ENCODE measurements around the gene ANKZF1.

The ANKZF1 gene

DNA sequence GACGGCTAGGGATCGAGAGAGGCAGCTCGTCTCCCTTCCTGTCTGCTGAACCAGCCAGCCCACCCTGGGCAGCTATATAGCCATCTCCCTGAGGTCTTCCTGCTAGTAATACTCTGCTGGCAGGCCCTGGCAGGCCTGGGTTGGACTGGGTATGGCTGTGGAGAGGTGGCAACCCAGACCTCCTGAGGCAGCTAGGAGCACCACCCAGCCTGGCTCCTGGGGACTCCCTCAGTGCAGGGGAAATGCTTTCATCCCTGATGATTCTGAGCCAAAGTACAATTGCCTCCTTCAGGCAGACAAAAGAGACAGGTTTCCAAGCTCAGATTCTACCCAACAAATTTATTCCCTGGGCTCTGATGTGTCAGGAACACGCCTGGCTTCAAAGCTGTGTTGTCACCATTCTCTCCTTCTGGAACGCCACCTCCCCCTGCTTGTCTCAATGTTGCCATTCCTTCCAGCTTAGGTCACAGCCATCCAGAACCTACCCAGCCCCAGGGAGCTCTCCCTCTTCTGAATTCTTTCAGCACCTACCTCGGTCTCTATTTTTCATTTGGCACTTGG, 44.8 kb downstream of the ANKZF1 start:
- no peaks in the 10 kb centered on the region for H3K27me3 ChIP-seq (replicated peaks)
- no peak overlapping the region for H3K4me3 ChIP-seq (ENCODE audit: low read depth, low read length)
- peak overlapping the region; percentile 2 for H3K27ac ChIP-seq

DNA sequence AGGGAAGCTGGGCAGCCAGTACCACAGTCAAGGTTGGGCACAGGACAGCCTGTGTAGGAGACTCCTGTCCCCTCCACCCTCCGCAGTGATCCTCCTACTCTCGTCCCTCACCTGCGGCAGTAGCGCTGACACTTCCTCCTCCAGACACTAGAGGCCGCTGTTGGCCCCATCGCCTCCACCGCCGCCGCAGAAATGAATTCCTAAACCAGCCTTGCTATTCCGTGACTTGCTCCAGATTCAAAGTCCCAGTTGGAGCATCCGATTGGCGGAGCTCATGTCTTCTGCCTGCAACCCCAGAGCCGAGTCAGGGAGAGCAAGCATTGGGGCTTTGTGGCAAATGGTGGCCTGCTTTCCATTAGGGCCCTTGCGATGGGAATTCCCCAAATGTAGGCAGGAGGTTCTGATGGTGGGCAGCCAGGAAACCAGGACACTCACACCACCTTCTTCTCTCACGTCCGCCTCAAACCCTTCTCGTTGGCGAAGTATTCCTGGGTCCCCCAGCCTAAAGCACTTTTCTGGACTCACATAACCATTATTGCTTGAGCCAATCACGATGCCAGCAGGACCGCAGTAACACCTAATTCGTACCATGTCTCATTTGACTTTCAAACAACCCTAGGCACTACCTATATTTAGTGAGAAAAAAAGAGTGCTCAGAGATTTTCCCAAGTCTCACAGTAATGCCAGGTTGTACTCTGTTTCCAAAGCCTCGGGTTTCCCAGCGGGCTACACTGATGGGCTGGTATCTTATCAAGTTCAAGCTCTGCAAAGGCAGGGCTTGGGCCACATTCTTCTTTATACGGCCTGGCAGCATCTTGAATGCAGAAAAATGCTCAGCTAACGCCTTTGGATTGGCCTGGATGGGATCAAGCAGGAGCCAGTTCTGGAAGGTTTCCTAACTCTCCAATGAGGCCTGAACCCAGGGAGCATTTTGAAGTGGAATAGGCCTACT, 48.4 kb downstream of the ANKZF1 start:
- H3K36me3 ChIP-seq (replicated peaks), result peaks cover 2% of the 10 kb centered on the region
- no peak overlapping the region for H3K4me3 ChIP-seq (ENCODE audit: low read depth, low read length)
- in situ Hi-C loops (cut with HindIII; ENCODE audit: low pct_ligation_motif_present, low sequenced_read_pairs), result no loop called here
- TF ChIP-seq, protein P1, sequence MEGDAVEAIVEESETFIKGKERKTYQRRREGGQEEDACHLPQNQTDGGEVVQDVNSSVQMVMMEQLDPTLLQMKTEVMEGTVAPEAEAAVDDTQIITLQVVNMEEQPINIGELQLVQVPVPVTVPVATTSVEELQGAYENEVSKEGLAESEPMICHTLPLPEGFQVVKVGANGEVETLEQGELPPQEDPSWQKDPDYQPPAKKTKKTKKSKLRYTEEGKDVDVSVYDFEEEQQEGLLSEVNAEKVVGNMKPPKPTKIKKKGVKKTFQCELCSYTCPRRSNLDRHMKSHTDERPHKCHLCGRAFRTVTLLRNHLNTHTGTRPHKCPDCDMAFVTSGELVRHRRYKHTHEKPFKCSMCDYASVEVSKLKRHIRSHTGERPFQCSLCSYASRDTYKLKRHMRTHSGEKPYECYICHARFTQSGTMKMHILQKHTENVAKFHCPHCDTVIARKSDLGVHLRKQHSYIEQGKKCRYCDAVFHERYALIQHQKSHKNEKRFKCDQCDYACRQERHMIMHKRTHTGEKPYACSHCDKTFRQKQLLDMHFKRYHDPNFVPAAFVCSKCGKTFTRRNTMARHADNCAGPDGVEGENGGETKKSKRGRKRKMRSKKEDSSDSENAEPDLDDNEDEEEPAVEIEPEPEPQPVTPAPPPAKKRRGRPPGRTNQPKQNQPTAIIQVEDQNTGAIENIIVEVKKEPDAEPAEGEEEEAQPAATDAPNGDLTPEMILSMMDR (IDR thresholded peaks at IDR 0.05; ENCODE audit: low read depth, low read length, missing control alignments), result peak; percentile 99
- no peaks in the 10 kb centered on the region for H3K27me3 ChIP-seq (replicated peaks)
- DNase-seq, result peak; percentile 77
- H3K27ac ChIP-seq, result peak overlapping the region; percentile 98

More for the DNA sequence above, 44.8 kb downstream of the ANKZF1 start:
- H3K36me3 ChIP-seq (replicated peaks), result no peaks in the 10 kb centered on the region
- in situ Hi-C loops (cut with HindIII; ENCODE audit: low pct_ligation_motif_present, low sequenced_read_pairs), result no loop called here
- TF ChIP-seq, protein P1 (IDR thresholded peaks at IDR 0.05; ENCODE audit: low read depth, low read length, missing control alignments), result no peak
- peak; percentile 80 for DNase-seq

- peak overlapping the region; percentile 98 for H3K27ac ChIP-seq
- no peaks in the 10 kb centered on the region for H3K27me3 ChIP-seq (replicated peaks)
- DNase-seq, result no peak
- peaks cover 2% of the 10 kb centered on the region for H3K36me3 ChIP-seq (replicated peaks)
- TF ChIP-seq, protein P1 (IDR thresholded peaks at IDR 0.05; ENCODE audit: low read depth, low read length, missing control alignments), result no peak
- H3K4me3 ChIP-seq (ENCODE audit: low read depth, low read length), result peak overlapping the region; percentile 12
- in situ Hi-C loops (cut with HindIII; ENCODE audit: low pct_ligation_motif_present, low sequenced_read_pairs), result no loop called here
These were observed 49.1 kb downstream of the ANKZF1 start for GRCh38 chr2:219278655-219279150.

GRCh38 chr2:219279151-219279915, 49.7 kb downstream of the ANKZF1 start, which contains the start of gene DNAJB2:
Gene DNAJB2, plus strand, starts transcription at chr2:219279366. Its CDS starts 468 bp downstream, at chr2:219279834.
- Histone ChIP-seq H3K36me3 (replicated peaks) (peaks cover 2% of the 10 kb centered on the region), H3K27ac (peak within 1 kb of the TSS; percentile 98), H3K27me3 (replicated peaks) (no peaks in the 10 kb centered on the region), H3K4me3 (ENCODE audit: low read depth, low read length) (peak within 1 kb of the TSS; percentile 62)
- in situ Hi-C loops (cut with HindIII; ENCODE audit: low pct_ligation_motif_present, low sequenced_read_pairs), result no loop called here
- DNase-seq, result peak; percentile 99
- TF ChIP-seq, protein P1 (IDR thresholded peaks at IDR 0.05; ENCODE audit: low read depth, low read length, missing control alignments), result peak; percentile 43

DNA sequence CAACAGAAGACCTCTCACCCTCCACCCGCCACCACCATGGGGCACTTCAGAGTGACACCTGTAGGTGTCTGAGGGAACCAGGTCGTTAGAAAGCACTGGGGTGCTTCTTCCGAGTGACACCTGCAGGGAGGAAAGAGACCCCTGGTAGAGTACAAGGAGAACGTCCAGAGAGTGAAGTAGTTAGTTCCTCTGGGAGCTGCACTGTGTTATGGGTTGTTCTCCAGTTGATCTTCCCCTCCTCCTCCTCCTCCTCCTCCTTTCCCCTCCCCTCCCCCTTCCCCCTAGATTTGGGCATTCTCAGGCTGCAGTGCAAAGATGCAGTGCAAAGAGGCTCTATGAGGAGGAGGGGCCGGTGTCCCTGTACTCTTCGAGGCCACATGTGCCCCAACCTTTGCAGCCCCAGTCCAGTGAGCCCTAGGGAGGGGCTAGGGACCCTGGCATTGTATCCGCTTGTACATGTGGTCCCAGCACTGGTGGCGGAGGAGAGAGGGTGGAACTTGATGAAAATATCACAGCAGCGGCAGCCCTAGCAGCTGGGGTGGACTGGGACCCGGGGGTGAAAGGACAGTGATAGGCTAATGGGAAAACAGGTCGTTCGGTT, 50.4 kb downstream of the ANKZF1 start:
- H3K4me3 ChIP-seq (ENCODE audit: low read depth, low read length), result peak overlapping the region; percentile 62
- no peak for DNase-seq
- peak overlapping the region; percentile 98 for H3K27ac ChIP-seq
- TF ChIP-seq, protein P1 (IDR thresholded peaks at IDR 0.05; ENCODE audit: low read depth, low read length, missing control alignments), result no peak
- peaks cover 6% of the 10 kb centered on the region for H3K36me3 ChIP-seq (replicated peaks)
- in situ Hi-C loops (cut with HindIII; ENCODE audit: low pct_ligation_motif_present, low sequenced_read_pairs), result no loop called here
- H3K27me3 ChIP-seq (replicated peaks), result no peaks in the 10 kb centered on the region
